Lower lobe of right lung (tissue), 2 donors: ENCODE data around the gene PTPRM. TPM values are rescaled to one million over a fixed set of nuclear protein-coding genes. Genes with fewer than 3 reads are reported as not detected.
A peak's percentile ranks its signal among the peaks of the same experiment; 100 is the strongest.

ENCODE experiments used
- ATAC-seq, 2 donors: fragments of 200-7000 bp; cut with Tn5 transposase; one replicate each; pipeline ENCODE4 v1.9.1; 2020 to 2022; ENCODE audit warnings: mild to moderate bottlenecking in 2 of 2, moderate library complexity in 2 of 2
- DNase-seq: peaks from one replicate; pipeline ENCODE4 v3.0.0-alpha.2; 2020
- H3K27ac ChIP-seq: fragments of 200-600 bp; one replicate; pipeline ENCODE4 v1.8.0; 2022
- H3K27me3 ChIP-seq: fragments of 200-600 bp; one replicate; pipeline ENCODE4 v1.8.0; 2022; ENCODE audit warnings: low read depth
- H3K36me3 ChIP-seq: fragments of 200-600 bp; one replicate; pipeline ENCODE4 v1.8.0; 2022; ENCODE audit warnings: mild to moderate bottlenecking
- H3K4me1 ChIP-seq: fragments of 200-600 bp; one replicate; pipeline ENCODE4 v1.8.0; 2022
- H3K4me3 ChIP-seq: fragments of 200-600 bp; one replicate; pipeline ENCODE4 v1.8.0; 2022; ENCODE audit warnings: mild to moderate bottlenecking
- H3K9me3 ChIP-seq: fragments of 200-600 bp; one replicate; pipeline ENCODE4 v1.8.0; 2022
- intact Hi-C: fragments of 100-400 bp; cut with DNase I; formaldehyde crosslinking; loops from one replicate; pipeline ENCODE4 v1.11.0; 2022
- total RNA-seq: library from RNA; stranded (reverse); fragmentation: NEBNext Ultra II Directional; extraction: Animal tissue kit (Norgen Biotek cat#: 25700); gene quantifications from one replicate; pipeline ENCODE4 v1.2.1, GENCODE V29; 2021
- TF ChIP-seq, protein P1 (sequence below): fragments of 200-600 bp; IDR thresholded peaks from one replicate; pipeline ENCODE4 v1.8.0; 2022; ENCODE audit warnings: antibody characterized with exemption, mild to moderate bottlenecking
- donor health status: DM: no; HTN: yes; CAD: no; lungs with severe emphysema.

Gene PTPRM
- total RNA-seq, 1 donor from 2014 or later = 85.2 TPM

- intact Hi-C loops = no loop called here
- no peak overlapping the region for H3K27ac ChIP-seq
- H3K27me3 ChIP-seq = no peaks in the 10 kb centered on the region
- no peak for ATAC-seq
- H3K36me3 ChIP-seq = no peaks in the 10 kb centered on the region
- no peak overlapping the region for H3K4me3 ChIP-seq
- TF ChIP-seq, protein P1, sequence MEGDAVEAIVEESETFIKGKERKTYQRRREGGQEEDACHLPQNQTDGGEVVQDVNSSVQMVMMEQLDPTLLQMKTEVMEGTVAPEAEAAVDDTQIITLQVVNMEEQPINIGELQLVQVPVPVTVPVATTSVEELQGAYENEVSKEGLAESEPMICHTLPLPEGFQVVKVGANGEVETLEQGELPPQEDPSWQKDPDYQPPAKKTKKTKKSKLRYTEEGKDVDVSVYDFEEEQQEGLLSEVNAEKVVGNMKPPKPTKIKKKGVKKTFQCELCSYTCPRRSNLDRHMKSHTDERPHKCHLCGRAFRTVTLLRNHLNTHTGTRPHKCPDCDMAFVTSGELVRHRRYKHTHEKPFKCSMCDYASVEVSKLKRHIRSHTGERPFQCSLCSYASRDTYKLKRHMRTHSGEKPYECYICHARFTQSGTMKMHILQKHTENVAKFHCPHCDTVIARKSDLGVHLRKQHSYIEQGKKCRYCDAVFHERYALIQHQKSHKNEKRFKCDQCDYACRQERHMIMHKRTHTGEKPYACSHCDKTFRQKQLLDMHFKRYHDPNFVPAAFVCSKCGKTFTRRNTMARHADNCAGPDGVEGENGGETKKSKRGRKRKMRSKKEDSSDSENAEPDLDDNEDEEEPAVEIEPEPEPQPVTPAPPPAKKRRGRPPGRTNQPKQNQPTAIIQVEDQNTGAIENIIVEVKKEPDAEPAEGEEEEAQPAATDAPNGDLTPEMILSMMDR = no peak
- no peaks in the 10 kb centered on the region for H3K9me3 ChIP-seq
- no peaks in the 10 kb centered on the region for H3K4me1 ChIP-seq
- no peak for DNase-seq
Measured at GRCh38 chr18:8190980-8191379, 623.9 kb downstream of the PTPRM start.

- Histone ChIP-seq H3K4me3 (no peak overlapping the region), H3K4me1 (no peaks in the 10 kb centered on the region), H3K9me3 (no peaks in the 10 kb centered on the region), H3K27me3 (no peaks in the 10 kb centered on the region), H3K36me3 (no peaks in the 10 kb centered on the region), H3K27ac (no peak overlapping the region)
- TF ChIP-seq, protein P1 = no peak
- no peak for ATAC-seq
- DNase-seq = no peak
- intact Hi-C loops = no loop called here
Measured at GRCh38 chr18:8194431-8194830, 627.3 kb downstream of the PTPRM start.

DNA sequence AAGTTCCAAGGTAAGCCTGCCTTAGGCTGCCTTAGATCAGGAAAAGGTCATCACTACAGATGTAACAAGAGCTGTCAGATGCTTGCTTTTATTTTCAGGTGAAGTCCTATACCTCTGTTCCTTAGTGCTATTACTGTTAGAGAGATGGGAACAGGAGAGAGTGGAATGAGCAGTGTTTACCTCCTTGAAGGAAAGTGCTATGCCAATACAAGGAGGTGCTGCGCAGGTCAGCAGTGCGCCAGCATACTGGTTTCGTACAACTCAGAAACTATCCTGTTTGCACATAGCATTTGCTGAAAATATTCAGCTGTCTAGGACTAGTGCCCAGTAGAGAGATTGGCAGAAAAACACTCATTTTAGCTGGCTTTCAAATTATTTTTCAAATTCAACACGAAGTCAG is 629.1 kb downstream of the PTPRM start:
- DNase-seq (no peak), ATAC-seq (peak; percentile 67 to 81)
- Histone ChIP-seq H3K4me1 (no peaks in the 10 kb centered on the region), H3K9me3 (no peaks in the 10 kb centered on the region), H3K36me3 (no peaks in the 10 kb centered on the region), H3K27ac (no peak overlapping the region), H3K4me3 (no peak overlapping the region), H3K27me3 (no peaks in the 10 kb centered on the region)
- intact Hi-C loops = no loop called here
- TF ChIP-seq, protein P1 = no peak

- intact Hi-C loops = no loop called here
- Histone ChIP-seq H3K27ac (no peak overlapping the region), H3K9me3 (no peaks in the 10 kb centered on the region), H3K36me3 (no peaks in the 10 kb centered on the region), H3K27me3 (no peaks in the 10 kb centered on the region), H3K4me3 (no peak overlapping the region), H3K4me1 (no peaks in the 10 kb centered on the region)
- DNase-seq = no peak
- TF ChIP-seq, protein P1 = no peak
- no peak for ATAC-seq
Measured at GRCh38 chr18:8197499-8197898, 630.4 kb downstream of the PTPRM start.

DNA sequence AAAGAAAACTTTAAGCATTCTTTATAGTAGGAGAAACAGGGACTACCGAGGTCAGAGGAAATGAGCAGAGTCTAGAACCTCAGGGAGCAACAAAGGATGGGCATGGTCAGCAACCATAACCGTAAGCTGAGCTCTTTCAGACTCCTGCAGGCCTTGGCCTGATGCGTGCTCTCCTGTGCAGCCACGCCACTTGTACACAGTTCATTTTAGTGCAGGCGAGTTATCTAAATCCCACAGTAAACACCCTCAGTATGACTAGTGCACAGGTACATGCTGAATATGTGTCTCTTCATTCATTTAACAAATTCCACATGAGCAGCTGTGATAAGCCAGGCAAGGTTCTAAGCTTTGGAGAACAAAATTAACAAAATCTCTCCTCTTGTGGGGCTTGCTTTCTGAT is 640.9 kb downstream of the PTPRM start:
- intact Hi-C loops = no loop called here
- DNase-seq (no peak), ATAC-seq (no peak)
- H3K4me3 ChIP-seq = no peak overlapping the region
- TF ChIP-seq, protein P1 = no peak
- H3K36me3 ChIP-seq = no peaks in the 10 kb centered on the region
- H3K9me3 ChIP-seq = no peaks in the 10 kb centered on the region
- no peaks in the 10 kb centered on the region for H3K4me1 ChIP-seq
- no peak overlapping the region for H3K27ac ChIP-seq
- H3K27me3 ChIP-seq = no peaks in the 10 kb centered on the region

GRCh38 chr18:8208716-8209115 is 641.6 kb downstream of the PTPRM start:
- no peak overlapping the region for H3K27ac ChIP-seq
- TF ChIP-seq, protein P1 = no peak
- H3K36me3 ChIP-seq = no peaks in the 10 kb centered on the region
- ATAC-seq = no peak
- H3K27me3 ChIP-seq = no peaks in the 10 kb centered on the region
- intact Hi-C loops = no loop called here
- no peak for DNase-seq
- H3K4me3 ChIP-seq = no peak overlapping the region
- no peaks in the 10 kb centered on the region for H3K9me3 ChIP-seq
- no peaks in the 10 kb centered on the region for H3K4me1 ChIP-seq
